ENCODE results near the gene STK17A.
"Not testable (repeated sequence)": the region's sequence is repeated elsewhere in the genome, so short reads cannot be mapped to it uniquely, and the experiment has no call there.

The STK17A gene

GRCh38 chr7:43602256-43602655 lies 19.3 kb downstream of the STK17A start:
- no peak for DNase-seq

- DNase-seq: no peak
These were observed 21.3 kb downstream of the STK17A start for GRCh38 chr7:43604251-43604650.

GRCh38 chr7:43609097-43609496 lies 26.2 kb downstream of the STK17A start:
- DNase-seq: no peak

GRCh38 chr7:43612128-43612527 lies 29.2 kb downstream of the STK17A start:
- DNase-seq: no peak

GRCh38 chr7:43612599-43613589 lies 30.0 kb downstream of the STK17A start:
- no peak for DNase-seq

- no peak for DNase-seq
These were observed 32.7 kb downstream of the STK17A start for GRCh38 chr7:43615558-43616145.

GRCh38 chr7:43616977-43617376 lies 34.1 kb downstream of the STK17A start:
- no peak for DNase-seq

- DNase-seq: no peak
These were observed 35.2 kb downstream of the STK17A start for GRCh38 chr7:43618073-43618472.

- DNase-seq: no peak
These were observed 36.5 kb downstream of the STK17A start for GRCh38 chr7:43619213-43620012.

GRCh38 chr7:43621729-43622448 lies 39.0 kb downstream of the STK17A start:
- no peak for DNase-seq

- DNase-seq: no peak
These were observed 41.2 kb downstream of the STK17A start for GRCh38 chr7:43624156-43624555.

- peak; percentile 65 for DNase-seq
These were observed 42.5 kb downstream of the STK17A start for GRCh38 chr7:43625453-43625852.

GRCh38 chr7:43625980-43626379 lies 43.1 kb downstream of the STK17A start:
- DNase-seq: no peak

GRCh38 chr7:43626695-43627094 lies 43.8 kb downstream of the STK17A start:
- no peak for DNase-seq

GRCh38 chr7:43627798-43628197 lies 44.9 kb downstream of the STK17A start:
- DNase-seq: not testable (repeated sequence)

- DNase-seq: no peak
These were observed 45.5 kb downstream of the STK17A start for GRCh38 chr7:43628431-43628830.

- no peak for DNase-seq
These were observed 46.9 kb downstream of the STK17A start for GRCh38 chr7:43629857-43630256.

- no peak for DNase-seq
These were observed 47.6 kb downstream of the STK17A start for GRCh38 chr7:43630482-43630881.

- DNase-seq: no peak
These were observed 48.7 kb downstream of the STK17A start for GRCh38 chr7:43631559-43631958.

GRCh38 chr7:43632746-43633145 lies 49.8 kb downstream of the STK17A start:
- no peak for DNase-seq

GRCh38 chr7:43634384-43634783 lies 51.5 kb downstream of the STK17A start:
- no peak for DNase-seq

- no peak for DNase-seq
These were observed 53.2 kb downstream of the STK17A start for GRCh38 chr7:43636093-43636492.

All from CD4-positive, alpha-beta T cell treated with Interleukin-6 for 4 hours (primary cell).